SK-N-SH (cell line): Measurements from ENCODE around the gene PFKM. TPM values are rescaled to one million over a fixed set of nuclear protein-coding genes. Genes with fewer than 3 reads are reported as not detected.

Experiments
- CTCF ChIA-PET: fragments of 300-600, 350-600 bp; formaldehyde crosslinking; extraction: SDS; loops from one replicate; lab custom pipeline; 2021; lab: Yijun Ruan, JAX
- POLR2A ChIA-PET: fragments of 350-600 bp; sonication (Branson Sonifier 250); formaldehyde crosslinking; extraction: SDS; loops from one replicate; lab custom pipeline; 2020; ENCODE audit warnings: antibody characterized with exemption, inconsistent platforms; lab: Yijun Ruan, JAX
- DNase-seq: peaks from one replicate; pipeline ENCODE4 v3.0.0; 2012
- H2AFZ ChIP-seq: fragments of 200-600 bp; sonication (generic); 2 replicates; pipeline ENCODE4 v1.8.1; 2016; ENCODE audit warnings: antibody characterized with exemption, mild to moderate bottlenecking, low read depth
- H3F3A ChIP-seq: fragments of 200-600 bp; sonication (generic); replicated peaks from 2 replicates; pipeline ENCODE3; 2016; ENCODE audit warnings: antibody characterized with exemption, mild to moderate bottlenecking; ENCODE audit not compliant: insufficient read depth
- H3K27ac ChIP-seq, 2 experiments: fragments of 200-500 bp in 1 of 2; fragments of 200-600 bp in 1 of 2; sonication (Bioruptor generic) in 1 of 2; sonication (generic), shearing (Covaris generic) in 1 of 2; 2 replicates each; pipeline versions ENCODE4 v1.5.1 to v1.6.1; 2014 to 2016; ENCODE audit warnings: low read depth in 2 of 2, inconsistent platforms in 1 of 2, low read length in 1 of 2, mild to moderate bottlenecking in 1 of 2, mixed read lengths in 1 of 2
- H3K27me3 ChIP-seq: fragments of 200-600 bp; sonication (generic), shearing (Covaris generic); 2 replicates; pipeline ENCODE4 v1.6.1; 2016; ENCODE audit warnings: mixed run types; ENCODE audit not compliant: insufficient read depth
- H3K36me3 ChIP-seq, 2 experiments: fragments of 200-500 bp in 1 of 2; fragments of 200-600 bp in 1 of 2; sonication (Bioruptor generic) in 1 of 2; sonication (generic) in 1 of 2; replicated peaks in 1 of 2; 2 replicates each; pipeline versions ENCODE3 to v1.5.1; 2014 to 2016; ENCODE audit warnings: low read length in 1 of 2, mild to moderate bottlenecking in 1 of 2; ENCODE audit not compliant: insufficient read depth in 2 of 2, control insufficient read depth in 1 of 2
- H3K4me1 ChIP-seq, 2 experiments: fragments of 200-500 bp in 1 of 2; fragments of 200-600 bp in 1 of 2; sonication (Bioruptor generic) in 1 of 2; sonication (generic), shearing (Covaris generic) in 1 of 2; 2 replicates each; pipeline versions ENCODE4 v1.5.1 to v1.6.1; 2014 to 2016; ENCODE audit warnings: low read depth in 1 of 2, low read length in 1 of 2, mixed run types in 1 of 2; ENCODE audit not compliant: insufficient read depth in 2 of 2, control insufficient read depth in 1 of 2
- H3K4me2 ChIP-seq: fragments of 200-600 bp; sonication (generic), shearing (Covaris generic); 2 replicates; pipeline ENCODE4 v1.6.1; 2017; ENCODE audit warnings: mixed run types
- H3K4me3 ChIP-seq, 2 experiments: fragments of 200-500 bp in 1 of 2; fragments of 200-600 bp in 1 of 2; sonication (Bioruptor generic) in 1 of 2; sonication (generic), shearing (Covaris generic) in 1 of 2; 2 replicates each; pipeline versions ENCODE4 v1.5.1 to v1.8.1; 2014 to 2016; ENCODE audit warnings: low read depth in 2 of 2, inconsistent platforms in 1 of 2, low read length in 1 of 2, mild to moderate bottlenecking in 1 of 2, mixed read lengths in 1 of 2, moderate library complexity in 1 of 2
- H3K79me2 ChIP-seq: fragments of 200-600 bp; sonication (generic); 2 replicates; pipeline ENCODE4 v1.8.1; 2017; ENCODE audit warnings: mild to moderate bottlenecking; ENCODE audit not compliant: insufficient read depth
- H3K9ac ChIP-seq: fragments of 200-600 bp; sonication (generic); 2 replicates; pipeline ENCODE4 v1.6.1; 2017; ENCODE audit warnings: mixed run types
- H3K9me2 ChIP-seq: fragments of 200-600 bp; sonication (generic); 2 replicates; pipeline ENCODE4 v1.6.1; 2017; ENCODE audit warnings: mixed run types
- H3K9me3 ChIP-seq: fragments of 200-600 bp; sonication (generic); 2 replicates; pipeline ENCODE4 v1.6.1; 2017; ENCODE audit warnings: mixed run types, mild to moderate bottlenecking, moderate library complexity
- H4K20me1 ChIP-seq: fragments of 200-600 bp; sonication (generic); 2 replicates; pipeline ENCODE4 v1.6.1; 2017; ENCODE audit warnings: mild to moderate bottlenecking, mixed run types; ENCODE audit not compliant: insufficient read depth
- CHD2 ChIP-seq: fragments of 150-350 bp; IDR thresholded peaks from 2 replicates; pipeline ENCODE4 v1.6.1; 2018; ENCODE audit warnings: low read length; ENCODE audit not compliant: partially characterized antibody
- ELF1 ChIP-seq: IDR thresholded peaks from 2 replicates; pipeline ENCODE4 v1.4.0; 2012
- EP300 ChIP-seq, 2 experiments: IDR thresholded peaks; 2 replicates each; pipeline versions ENCODE4 v1.4.0 to v1.6.1; 2012; ENCODE audit warnings: borderline replicate concordance in 1 of 2, low read depth in 1 of 2, low read length in 1 of 2
- FOSL2 ChIP-seq: IDR thresholded peaks from 2 replicates; pipeline ENCODE4 v1.4.0; 2012; ENCODE audit warnings: low read depth, mild to moderate bottlenecking, moderate library complexity, borderline replicate concordance
- FOXM1 ChIP-seq: IDR thresholded peaks from 2 replicates; pipeline ENCODE4 v1.4.0; 2012; ENCODE audit warnings: low read depth, mild to moderate bottlenecking
- GABPA ChIP-seq: IDR thresholded peaks from 2 replicates; pipeline ENCODE4 v1.4.0; 2012; ENCODE audit warnings: low read depth, mild to moderate bottlenecking
- IRF3 ChIP-seq: fragments of 150-350 bp; IDR thresholded peaks from 2 replicates; pipeline ENCODE4 v1.6.1; 2016; ENCODE audit warnings: mild to moderate bottlenecking, low read depth, low read length
- JUND ChIP-seq: IDR thresholded peaks from 2 replicates; pipeline ENCODE4 v1.4.0; 2012
- MAX ChIP-seq: IDR thresholded peaks from 2 replicates; pipeline ENCODE4 v1.4.0; 2012; ENCODE audit warnings: low read depth
- MXI1 ChIP-seq: IDR thresholded peaks from 2 replicates; pipeline ENCODE4 v1.6.1; 2012; ENCODE audit warnings: mild to moderate bottlenecking, low read depth, low read length, improper control_type of control experiment
- NFIC ChIP-seq: IDR thresholded peaks from 2 replicates; pipeline ENCODE4 v1.4.0; 2012; ENCODE audit warnings: borderline replicate concordance
- PBX3 ChIP-seq: IDR thresholded peaks from 2 replicates; pipeline ENCODE4; 2012
- POLR2AphosphoS5 ChIP-seq: IDR thresholded peaks from 2 replicates; pipeline ENCODE4 v1.6.1; 2012; ENCODE audit warnings: low read depth, low read length
- RAD21 ChIP-seq: IDR thresholded peaks from 2 replicates; pipeline ENCODE4 v1.6.1; 2012; ENCODE audit warnings: mild to moderate bottlenecking, low read length
- REST ChIP-seq: IDR thresholded peaks from 2 replicates; pipeline ENCODE4 v1.6.1; 2012; ENCODE audit warnings: mild to moderate bottlenecking, low read depth, low read length, moderate library complexity
- SIN3A ChIP-seq: IDR thresholded peaks from 2 replicates; pipeline ENCODE4 v1.6.1; 2012; ENCODE audit warnings: low read depth, mild to moderate bottlenecking, low read length, moderate library complexity, borderline replicate concordance
- SMC3 ChIP-seq: IDR thresholded peaks from 2 replicates; pipeline ENCODE4 v1.6.1; 2012; ENCODE audit warnings: low read depth, low read length, improper control_type of control experiment
- TAF1 ChIP-seq: IDR thresholded peaks from 2 replicates; pipeline ENCODE4 v1.6.1; 2012; ENCODE audit warnings: low read depth, mild to moderate bottlenecking, low read length, moderate library complexity, borderline replicate concordance
- TCF12 ChIP-seq: IDR thresholded peaks from 2 replicates; pipeline ENCODE4 v1.4.0; 2012
- TEAD4 ChIP-seq: IDR thresholded peaks from 2 replicates; pipeline ENCODE4 v1.4.0; 2012; ENCODE audit warnings: mild to moderate bottlenecking, borderline replicate concordance; ENCODE audit not compliant: insufficient read depth
- USF2 ChIP-seq: fragments of 150-350 bp; IDR thresholded peaks from 2 replicates; pipeline ENCODE4 v1.6.1; 2017; ENCODE audit warnings: antibody characterized with exemption, low read length, low read depth, borderline replicate concordance
- YY1 ChIP-seq: IDR thresholded peaks from 2 replicates; pipeline ENCODE4 v1.4.0; 2012; ENCODE audit warnings: low read depth, mild to moderate bottlenecking
- ZBTB33 ChIP-seq: IDR thresholded peaks from 2 replicates; pipeline ENCODE4 v1.4.0; 2012; ENCODE audit warnings: low read depth, borderline replicate concordance
- WGBS: methylation state at CpG from one replicate; pipeline ENCODE4 v1.1.6; 2017; ENCODE audit warnings: low lambda C conversion rate; 5-methylcytosine and 5-hydroxymethylcytosine counted together
- polyA plus RNA-seq, 3 experiments: library from polyadenylated mRNA; depleted of rRNA; stranded (reverse); fragments of >200 nt; gene quantifications; 2 replicates each; pipeline ENCODE4 v1.2.3, GENCODE V29; 2012

PFKM gene
- polyA plus RNA-seq, 1 of the 3 experiments (the other 2 are of a cell fraction), result 85.0 TPM

GRCh38 chr12:48157018-48157888 is 38.1 kb downstream of the PFKM start, which contains the start of gene ASB8:
ASB8 (minus strand) TSS chr12:48157515; CDS start chr12:48153496, 4,019 bp downstream.
- H3K4me3 ChIP-seq, result peak within 1 kb of the TSS; percentile 91 to 97
- CTCF ChIA-PET, result interaction anchor here (0.6 to 4.1 kb wide), 18 partner anchors 8 to 461 kb away, joined by 3 to 18 read pairs (median 4); partner anchors contain the start of genes SENP1 and TMEM106C
- H3K4me1 ChIP-seq, result peaks cover 0 to 8% of the 10 kb centered on the region in 2 experiments; a peak in 2 of 4 replicates
- under 1% methylated on average over 42 of the region's 56 CpGs for WGBS
- peak within 1 kb of the TSS; percentile 99 for H2AFZ ChIP-seq
- no peaks in the 10 kb centered on the region for H3K9me2 ChIP-seq
- H3F3A ChIP-seq, result peaks cover 1% of the 10 kb centered on the region
- H3K79me2 ChIP-seq, result peaks cover 22% of the 10 kb centered on the region
- H3K9me3 ChIP-seq, result no peaks in the 10 kb centered on the region
- peak; percentile 97 for DNase-seq
- peaks cover 3 to 17% of the 10 kb centered on the region in 2 experiments for H3K36me3 ChIP-seq
- peak within 1 kb of the TSS; percentile 59 to 92; a peak in 3 of 4 replicates for H3K27ac ChIP-seq
- no peaks in the 10 kb centered on the region for H3K27me3 ChIP-seq
- peak within 1 kb of the TSS; percentile 61 for H3K9ac ChIP-seq
- POLR2A ChIA-PET, result interaction anchor here (1.4 to 1.9 kb wide), 3 partner anchors 26 to 51 kb away, joined by 5 to 11 read pairs (median 8); partner anchors contain the start of genes CCDC184, PFKM and SENP1
- H3K4me2 ChIP-seq, result peak within 1 kb of the TSS; percentile 75
- no peaks in the 10 kb centered on the region for H4K20me1 ChIP-seq
- no peak for TF ChIP-seq EP300 (IDR thresholded peaks at IDR 0.05; ENCODE audit: borderline replicate concordance in 1 of 2, low read depth in 1 of 2, low read length in 1 of 2)
- peak; percentile 23; the same call in 1 of the 2 replicates for TF ChIP-seq SMC3
- peak; percentile 56; the same call in 1 of the 2 replicates for TF ChIP-seq ELF1
- no peak for TF ChIP-seq USF2
- peak; percentile 84 for TF ChIP-seq MXI1
- peak; percentile 58; the same call in 1 of the 2 replicates for TF ChIP-seq POLR2AphosphoS5
- TF ChIP-seq REST, result no peak
- peak; percentile 28; the same call in 1 of the 2 replicates for TF ChIP-seq RAD21
- no peak for TF ChIP-seq YY1
- TF ChIP-seq FOSL2, result no peak
- TF ChIP-seq GABPA, result peak; percentile 87
- peak; percentile 97 for TF ChIP-seq SIN3A
- 0 out of 2 replicates have a peak, but pooled peaks have one; percentile 22 for TF ChIP-seq TAF1
- TF ChIP-seq ZBTB33, result no peak
- no peak for TF ChIP-seq TEAD4
- no peak; the same call in none of the 2 replicates for TF ChIP-seq MAX
- no peak for TF ChIP-seq FOXM1
- no peak for TF ChIP-seq JUND
- peak; percentile 94 for TF ChIP-seq CHD2
- TF ChIP-seq NFIC, result no peak
- TF ChIP-seq IRF3, result no peak
- no peak for TF ChIP-seq TCF12
- peak; percentile 26; the same call in 1 of the 2 replicates for TF ChIP-seq PBX3
